AG09319 (cell line): Measurements from ENCODE around the gene TMPRSS9.

Experiments
- DNase-seq: peaks from one replicate; pipeline ENCODE4 v3.0.0-alpha.2; 2010; ENCODE audit warnings: low read depth; ENCODE audit errors: extremely low read depth
- TF ChIP-seq, protein P1 (sequence below): IDR thresholded peaks from 2 replicates; pipeline ENCODE4 v1.5.1; 2011; ENCODE audit warnings: low read depth, mild to moderate bottlenecking, inconsistent platforms, low read length, moderate library complexity

The TMPRSS9 gene

DNA sequence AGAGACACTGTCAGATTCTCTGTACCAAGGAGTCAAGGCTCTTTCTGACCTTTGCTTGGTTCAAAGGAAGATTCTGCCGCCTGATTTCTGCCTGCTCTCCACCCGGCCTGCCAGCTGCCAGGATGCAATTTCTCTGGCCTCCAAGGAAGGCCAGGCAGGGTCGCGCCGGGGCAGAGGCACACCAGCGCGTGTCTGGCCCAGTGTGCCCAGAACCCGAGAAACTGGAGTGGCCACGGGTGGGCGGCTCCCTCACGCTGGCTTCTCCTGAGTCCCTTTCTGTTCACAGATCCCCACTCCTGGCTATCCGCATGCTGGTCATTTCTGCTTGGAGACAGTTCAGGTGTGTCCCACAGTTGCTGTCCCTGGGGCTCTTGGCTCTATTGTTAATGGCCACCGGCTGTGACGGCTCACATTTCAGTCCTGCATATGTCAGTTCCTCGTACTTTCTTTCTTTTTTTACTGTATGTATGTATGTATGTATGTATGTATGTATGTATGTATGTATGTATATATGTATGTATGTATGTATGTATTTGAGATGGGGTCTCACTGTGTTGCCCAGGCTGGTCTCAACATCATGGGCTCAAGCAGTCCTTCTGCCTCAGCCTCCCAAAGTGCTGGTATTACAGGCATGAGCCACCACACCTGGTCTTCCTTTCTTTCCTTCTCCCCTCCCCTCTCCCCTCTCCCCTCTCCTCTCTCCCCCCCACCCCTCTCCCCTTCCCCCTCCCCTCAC is 16.9 kb downstream of the TMPRSS9 start:
- DNase-seq: no peak

DNA sequence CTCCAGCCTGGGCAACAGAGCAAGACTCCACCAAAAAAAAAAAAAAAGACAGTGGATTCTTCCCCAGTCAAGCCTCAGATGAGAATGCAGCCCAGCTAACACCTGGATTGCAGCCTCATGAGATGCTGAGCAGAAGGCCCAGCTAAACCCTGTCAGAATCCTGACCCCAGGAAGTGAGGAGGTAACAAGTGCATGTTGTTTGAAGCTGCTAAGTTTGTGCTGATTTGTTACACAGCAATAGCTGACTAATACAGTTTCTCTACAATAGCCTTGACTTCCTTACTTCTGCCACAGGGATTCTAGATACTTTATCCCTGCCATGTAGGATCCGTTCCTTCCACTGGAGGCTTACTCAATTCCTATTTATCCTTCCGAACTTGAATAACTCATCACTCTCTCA is 20.5 kb downstream of the TMPRSS9 start:
- no peak for DNase-seq
- TF ChIP-seq, protein P1, sequence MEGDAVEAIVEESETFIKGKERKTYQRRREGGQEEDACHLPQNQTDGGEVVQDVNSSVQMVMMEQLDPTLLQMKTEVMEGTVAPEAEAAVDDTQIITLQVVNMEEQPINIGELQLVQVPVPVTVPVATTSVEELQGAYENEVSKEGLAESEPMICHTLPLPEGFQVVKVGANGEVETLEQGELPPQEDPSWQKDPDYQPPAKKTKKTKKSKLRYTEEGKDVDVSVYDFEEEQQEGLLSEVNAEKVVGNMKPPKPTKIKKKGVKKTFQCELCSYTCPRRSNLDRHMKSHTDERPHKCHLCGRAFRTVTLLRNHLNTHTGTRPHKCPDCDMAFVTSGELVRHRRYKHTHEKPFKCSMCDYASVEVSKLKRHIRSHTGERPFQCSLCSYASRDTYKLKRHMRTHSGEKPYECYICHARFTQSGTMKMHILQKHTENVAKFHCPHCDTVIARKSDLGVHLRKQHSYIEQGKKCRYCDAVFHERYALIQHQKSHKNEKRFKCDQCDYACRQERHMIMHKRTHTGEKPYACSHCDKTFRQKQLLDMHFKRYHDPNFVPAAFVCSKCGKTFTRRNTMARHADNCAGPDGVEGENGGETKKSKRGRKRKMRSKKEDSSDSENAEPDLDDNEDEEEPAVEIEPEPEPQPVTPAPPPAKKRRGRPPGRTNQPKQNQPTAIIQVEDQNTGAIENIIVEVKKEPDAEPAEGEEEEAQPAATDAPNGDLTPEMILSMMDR: no peak

More for the DNA sequence above, 16.9 kb downstream of the TMPRSS9 start:
- TF ChIP-seq, protein P1: no peak

DNA sequence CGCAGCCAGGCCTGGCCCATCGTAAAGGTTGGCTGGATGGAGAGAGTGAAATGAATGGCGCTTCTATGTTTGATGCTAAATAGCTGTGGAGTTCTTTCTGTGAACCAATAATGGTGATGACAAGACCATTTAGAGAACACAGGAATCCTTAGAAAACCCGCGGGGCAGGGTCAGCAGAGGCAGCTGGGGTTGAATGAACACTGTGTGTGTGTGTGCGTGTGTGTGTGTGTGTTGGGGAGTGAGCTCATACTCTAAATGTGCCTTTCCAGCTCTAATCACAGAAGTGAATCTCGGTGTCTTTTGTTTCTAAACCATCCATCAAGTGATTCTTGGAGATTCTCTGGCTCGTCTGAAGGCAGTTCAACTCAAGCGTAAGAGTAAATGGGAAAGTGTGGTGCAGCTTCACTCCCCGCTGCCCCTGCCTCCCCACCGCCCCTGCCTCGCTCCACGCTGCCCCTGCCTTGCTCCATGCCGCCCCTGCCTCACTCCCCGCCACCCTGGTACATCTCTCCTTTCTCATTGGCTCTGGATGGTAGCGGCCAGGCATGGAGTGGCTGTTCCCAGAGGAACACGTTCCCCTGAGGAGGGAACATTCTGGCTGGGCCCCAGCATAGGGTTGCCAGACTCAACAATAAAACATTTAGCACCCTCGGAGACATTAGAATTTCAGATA is 21.2 kb downstream of the TMPRSS9 start:
- TF ChIP-seq, protein P1: no peak
- no peak for DNase-seq

DNA sequence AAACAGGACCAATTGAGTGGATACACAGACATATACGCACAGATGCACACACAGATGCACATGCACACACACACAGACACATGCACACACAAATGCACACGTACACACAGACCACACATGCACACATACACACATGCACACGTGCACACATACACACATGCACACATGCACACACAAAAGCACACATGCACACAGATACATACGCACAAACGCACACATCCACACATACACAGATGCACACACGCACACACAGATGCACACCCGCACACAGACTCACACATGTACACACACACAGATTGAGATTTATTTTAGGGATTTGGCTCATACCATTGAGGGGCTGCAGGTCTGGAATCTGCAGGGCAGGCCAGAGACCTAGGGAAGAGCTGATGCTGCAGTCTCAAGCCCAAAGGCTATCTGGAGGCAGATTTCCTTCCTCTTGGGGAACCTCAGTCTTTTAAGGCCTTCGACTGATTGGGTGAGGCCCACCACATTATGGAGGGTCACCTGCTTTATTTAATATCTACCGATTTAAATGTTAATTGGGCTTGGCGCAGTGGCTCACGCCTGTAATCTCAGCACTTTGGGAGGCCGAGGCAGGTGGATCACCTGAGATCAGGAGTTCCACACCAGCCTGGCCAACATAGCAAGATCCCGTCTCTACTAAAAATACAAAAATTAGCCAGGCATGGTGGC is 22.6 kb downstream of the TMPRSS9 start:
- TF ChIP-seq, protein P1: no peak
- no peak for DNase-seq

DNA sequence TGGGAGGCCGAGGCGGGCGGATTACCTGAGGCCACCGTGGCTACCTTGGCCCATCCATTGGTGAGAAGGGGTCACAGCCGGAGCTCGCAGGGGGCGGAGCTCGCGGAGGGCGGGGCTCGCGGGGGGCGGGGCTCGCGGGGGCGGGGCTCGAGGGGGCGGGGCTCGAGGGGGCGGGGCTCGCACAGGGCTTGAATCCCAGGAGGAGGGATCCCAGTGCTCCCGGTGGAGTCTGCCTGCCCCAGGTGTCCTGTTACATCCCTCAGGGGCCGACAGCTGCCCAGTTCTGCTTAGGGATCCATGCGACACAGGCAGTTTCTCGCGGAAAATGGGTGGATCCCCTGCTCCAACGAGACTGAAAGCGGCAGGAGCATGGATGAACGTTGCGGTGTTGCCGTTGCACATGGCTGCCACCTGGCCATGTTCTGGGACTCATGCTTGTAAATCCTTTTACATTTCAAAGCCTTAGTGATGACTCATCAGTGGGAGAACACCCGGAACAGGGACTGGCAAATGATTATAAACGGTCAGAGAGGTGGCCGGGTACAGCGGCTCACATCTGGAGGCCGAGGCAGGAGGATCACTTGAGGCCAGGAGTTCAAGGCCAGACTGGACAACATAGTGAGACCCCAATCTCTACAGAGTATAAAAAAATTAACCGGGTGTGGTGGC is 25.1 kb downstream of the TMPRSS9 start:
- TF ChIP-seq, protein P1: no peak
- DNase-seq: peak; percentile 40

DNA sequence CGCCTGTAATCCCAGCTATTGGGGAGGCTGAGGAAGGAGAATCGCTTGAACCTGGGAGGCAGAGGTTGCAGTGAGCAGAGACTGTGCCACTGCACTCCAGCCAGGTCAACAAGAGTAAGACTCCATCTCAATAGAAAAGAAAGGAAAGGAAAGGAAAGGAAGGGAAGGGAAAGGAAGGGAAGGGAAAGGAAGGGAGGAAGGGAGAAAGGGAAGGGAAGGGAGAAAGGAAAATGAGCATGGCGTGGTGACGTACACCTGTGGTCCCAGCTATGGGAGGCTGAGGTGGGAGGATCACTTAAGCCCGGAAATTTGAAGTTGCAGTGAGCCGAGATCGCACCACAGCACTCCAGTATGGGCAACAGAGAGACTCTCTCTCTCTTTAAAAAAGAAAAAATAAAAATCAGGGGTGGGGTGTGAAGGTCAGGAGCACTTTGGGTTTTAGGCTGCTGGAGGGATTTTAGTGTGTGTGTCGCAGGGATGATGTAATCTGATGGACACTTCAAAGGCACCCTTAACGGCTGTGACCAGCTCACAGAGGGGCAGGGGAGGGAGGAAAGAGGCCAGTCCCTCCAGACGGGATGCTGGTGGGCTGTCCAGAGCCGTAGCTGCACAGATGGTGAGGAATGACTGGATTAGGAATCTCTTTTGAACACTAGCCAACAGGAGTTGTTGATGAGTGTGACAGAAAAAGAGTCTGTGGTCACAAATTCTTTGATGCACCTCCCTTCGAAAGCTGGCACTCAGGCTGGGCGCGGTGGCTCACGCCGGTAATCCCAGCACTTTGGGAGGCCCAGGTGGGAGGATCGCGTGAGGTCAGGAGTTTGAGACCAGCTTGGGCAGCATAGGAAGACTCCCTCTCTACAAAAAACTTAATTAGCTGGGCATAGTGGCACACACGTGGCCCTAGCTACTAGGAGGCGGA is 27.6 kb downstream of the TMPRSS9 start:
- no peak for DNase-seq
- TF ChIP-seq, protein P1: no peak
